SK-N-SH treated with all-trans-retinoic acid at 6 μM for 48 hours (cell line): ENCODE results near the gene PUS3.

Experiments used
- ARNTL ChIP-seq: fragments of 450-650 bp; formaldehyde crosslinking; IDR thresholded peaks from 2 replicates; pipeline ENCODE4 v1.5.0; 2020; ENCODE audit warnings: low read depth, mild to moderate bottlenecking, moderate library complexity, borderline replicate concordance
- CREB5 ChIP-seq: fragments of 250-450 bp; sonication (Bioruptor Pico); IDR thresholded peaks from 2 replicates; pipeline ENCODE4 v1.5.1; 2020; ENCODE audit warnings: low read depth, mild to moderate bottlenecking, moderate library complexity
- ISL1 ChIP-seq: fragments of 250-450 bp; sonication (Bioruptor Pico); IDR thresholded peaks from 2 replicates; pipeline ENCODE4 v2.1.2; 2022; ENCODE audit warnings: mild to moderate bottlenecking, moderate library complexity
- PATZ1 ChIP-seq: fragments of 250-450 bp; sonication (Bioruptor Pico); IDR thresholded peaks from 2 replicates; pipeline ENCODE4 v1.8.0; 2020; ENCODE audit warnings: mild to moderate bottlenecking, moderate library complexity, borderline replicate concordance
- PPARA ChIP-seq: fragments of 250-450 bp; sonication (Bioruptor Pico); IDR thresholded peaks from 2 replicates; pipeline ENCODE4 v1.5.0; 2020; ENCODE audit warnings: mild to moderate bottlenecking, borderline replicate concordance
- RARB ChIP-seq: fragments of 250-450 bp; sonication (Bioruptor Pico); IDR thresholded peaks from 2 replicates; pipeline ENCODE4 v1.8.0; 2021; ENCODE audit warnings: mild to moderate bottlenecking, moderate library complexity
- SNAI2 ChIP-seq: fragments of 250-450 bp; sonication (Bioruptor Pico); IDR thresholded peaks from 2 replicates; pipeline ENCODE4 v1.5.0; 2020; ENCODE audit warnings: mild to moderate bottlenecking, moderate library complexity
- TCF4 ChIP-seq: fragments of 250-450 bp; sonication (Bioruptor Pico); IDR thresholded peaks from 2 replicates; pipeline ENCODE4 v1.8.0; 2021; ENCODE audit warnings: mild to moderate bottlenecking, moderate library complexity, borderline replicate concordance
- TOX ChIP-seq: fragments of 250-450 bp; sonication (Bioruptor Pico); IDR thresholded peaks from 2 replicates; pipeline ENCODE4 v1.8.0; 2021; ENCODE audit warnings: mild to moderate bottlenecking, moderate library complexity, borderline replicate concordance
- ZC3H10 ChIP-seq: fragments of 250-450 bp; sonication (Bioruptor Pico); IDR thresholded peaks from 2 replicates; pipeline ENCODE4 v1.5.1; 2021; ENCODE audit warnings: mild to moderate bottlenecking, moderate library complexity
- ZFP3 ChIP-seq: fragments of 250-450 bp; sonication (Bioruptor Pico); IDR thresholded peaks from 2 replicates; pipeline ENCODE4 v1.5.0; 2020; ENCODE audit warnings: mild to moderate bottlenecking, moderate library complexity
- ZNF70 ChIP-seq: fragments of 450-650 bp; formaldehyde crosslinking; IDR thresholded peaks from 2 replicates; pipeline ENCODE4 v1.5.0; 2020; ENCODE audit warnings: mild to moderate bottlenecking, moderate library complexity
- TF ChIP-seq, protein P1 (sequence below): fragments of 250-450 bp; sonication (Bioruptor Pico); IDR thresholded peaks from 2 replicates; pipeline ENCODE4 v1.8.0; 2021; ENCODE audit warnings: low read depth, mild to moderate bottlenecking, moderate library complexity, borderline replicate concordance
- TF ChIP-seq, protein P2 (sequence below): fragments of 250-450 bp; sonication (Bioruptor Pico); IDR thresholded peaks from 2 replicates; pipeline ENCODE4 v1.5.1; 2021; ENCODE audit warnings: mild to moderate bottlenecking, moderate library complexity

DNA sequence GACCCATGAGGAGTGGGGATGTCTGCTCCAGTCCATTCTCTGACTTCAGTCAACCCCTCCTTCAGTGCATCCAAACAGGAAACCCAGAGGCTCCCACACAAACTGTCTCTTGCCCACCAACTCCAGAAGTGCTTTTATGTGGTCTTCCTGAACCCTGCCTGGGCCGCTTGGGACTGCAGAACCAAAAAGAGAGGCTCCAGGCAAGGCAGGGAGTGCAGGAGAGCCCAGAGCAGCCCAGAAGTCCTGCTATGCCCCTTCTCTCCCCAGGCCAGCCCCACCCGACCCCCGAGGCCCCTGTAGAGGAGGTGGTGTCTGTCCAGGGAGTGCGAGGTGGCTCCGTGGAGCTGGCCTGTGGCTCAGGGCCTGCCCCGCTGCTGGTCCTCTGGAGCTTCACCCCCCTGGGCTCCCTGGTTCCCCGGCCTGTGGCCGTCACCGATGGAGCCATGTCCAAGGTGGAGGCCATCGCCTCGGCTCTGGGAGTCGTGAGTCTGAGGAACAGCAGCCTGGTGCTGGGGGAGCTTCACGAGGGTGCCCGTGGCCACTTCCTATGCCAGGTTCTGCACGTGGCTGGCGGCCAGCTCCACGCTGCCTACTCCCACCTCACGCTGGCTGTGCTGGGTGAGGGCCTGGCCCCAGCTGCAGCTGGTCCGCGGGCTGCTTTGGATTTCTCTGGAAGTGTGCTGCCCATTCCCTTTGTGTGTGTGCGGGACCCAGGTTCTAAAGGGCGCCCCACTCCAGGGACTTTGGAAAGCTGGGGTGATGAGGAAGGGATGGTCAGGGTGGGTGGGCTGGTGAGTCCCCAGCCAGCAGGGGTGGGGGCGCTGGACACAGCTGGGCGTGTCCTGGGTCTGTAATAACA lies 44.6 kb upstream of the PUS3 start:
- TF ChIP-seq PPARA (CRISPR knock-in tag) (no peak), ISL1 (no peak), ZC3H10 (CRISPR knock-in tag) (no peak), RARB (CRISPR knock-in tag) (no peak), ZNF70 (CRISPR knock-in tag) (no peak), PATZ1 (CRISPR knock-in tag) (no peak), CREB5 (CRISPR knock-in tag) (no peak), ARNTL (CRISPR knock-in tag) (no peak), TOX (no peak), ZFP3 (CRISPR knock-in tag) (no peak), SNAI2 (no peak), TCF4 (CRISPR knock-in tag) (no peak)
- TF ChIP-seq, protein P1, sequence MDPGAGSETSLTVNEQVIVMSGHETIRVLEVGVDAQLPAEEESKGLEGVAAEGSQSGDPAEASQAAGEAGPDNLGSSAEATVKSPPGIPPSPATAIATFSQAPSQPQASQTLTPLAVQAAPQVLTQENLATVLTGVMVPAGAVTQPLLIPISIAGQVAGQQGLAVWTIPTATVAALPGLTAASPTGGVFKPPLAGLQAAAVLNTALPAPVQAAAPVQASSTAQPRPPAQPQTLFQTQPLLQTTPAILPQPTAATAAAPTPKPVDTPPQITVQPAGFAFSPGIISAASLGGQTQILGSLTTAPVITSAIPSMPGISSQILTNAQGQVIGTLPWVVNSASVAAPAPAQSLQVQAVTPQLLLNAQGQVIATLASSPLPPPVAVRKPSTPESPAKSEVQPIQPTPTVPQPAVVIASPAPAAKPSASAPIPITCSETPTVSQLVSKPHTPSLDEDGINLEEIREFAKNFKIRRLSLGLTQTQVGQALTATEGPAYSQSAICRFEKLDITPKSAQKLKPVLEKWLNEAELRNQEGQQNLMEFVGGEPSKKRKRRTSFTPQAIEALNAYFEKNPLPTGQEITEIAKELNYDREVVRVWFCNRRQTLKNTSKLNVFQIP (CRISPR knock-in tag): no peak
- TF ChIP-seq, protein P2, sequence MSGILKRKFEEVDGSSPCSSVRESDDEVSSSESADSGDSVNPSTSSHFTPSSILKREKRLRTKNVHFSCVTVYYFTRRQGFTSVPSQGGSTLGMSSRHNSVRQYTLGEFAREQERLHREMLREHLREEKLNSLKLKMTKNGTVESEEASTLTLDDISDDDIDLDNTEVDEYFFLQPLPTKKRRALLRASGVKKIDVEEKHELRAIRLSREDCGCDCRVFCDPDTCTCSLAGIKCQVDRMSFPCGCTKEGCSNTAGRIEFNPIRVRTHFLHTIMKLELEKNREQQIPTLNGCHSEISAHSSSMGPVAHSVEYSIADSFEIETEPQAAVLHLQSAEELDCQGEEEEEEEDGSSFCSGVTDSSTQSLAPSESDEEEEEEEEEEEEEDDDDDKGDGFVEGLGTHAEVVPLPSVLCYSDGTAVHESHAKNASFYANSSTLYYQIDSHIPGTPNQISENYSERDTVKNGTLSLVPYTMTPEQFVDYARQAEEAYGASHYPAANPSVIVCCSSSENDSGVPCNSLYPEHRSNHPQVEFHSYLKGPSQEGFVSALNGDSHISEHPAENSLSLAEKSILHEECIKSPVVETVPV: no peak
